NCI-H524 (cell line): ENCODE measurements around the gene OLFM1.
"Not testable (repeated sequence)": the region's sequence is repeated elsewhere in the genome, so short reads cannot be mapped to it uniquely, and the experiment has no call there.

Source experiments
- DNase-seq, 2 experiments: peaks; one replicate each; lab custom pipeline; 2025; lab: John Stamatoyannopoulos, UW

OLFM1 gene

GRCh38 chr9:135060461-135061116 is 26.9 kb upstream of the OLFM1 start:
- peak in 1 of 2 experiments; percentile 22 for DNase-seq

- DNase-seq: no peak
Measured at GRCh38 chr9:135061441-135061840, 26.0 kb upstream of the OLFM1 start.

GRCh38 chr9:135062254-135062653 is 25.2 kb upstream of the OLFM1 start:
- DNase-seq: no peak

GRCh38 chr9:135063466-135063865 is 24.0 kb upstream of the OLFM1 start:
- not testable (repeated sequence) for DNase-seq

- not testable (repeated sequence) for DNase-seq
Measured at GRCh38 chr9:135063888-135064287, 23.6 kb upstream of the OLFM1 start.

- no peak for DNase-seq
Measured at GRCh38 chr9:135065151-135065550, 22.3 kb upstream of the OLFM1 start.

- DNase-seq: no peak
Measured at GRCh38 chr9:135065804-135066203, 21.7 kb upstream of the OLFM1 start.

GRCh38 chr9:135066291-135066690 is 21.2 kb upstream of the OLFM1 start:
- DNase-seq: no peak

- no peak for DNase-seq
Measured at GRCh38 chr9:135067096-135067710, 20.3 kb upstream of the OLFM1 start.

GRCh38 chr9:135068776-135069415 is 18.6 kb upstream of the OLFM1 start:
- DNase-seq: no peak

- DNase-seq: no peak
Measured at GRCh38 chr9:135069558-135070197, 17.8 kb upstream of the OLFM1 start.

GRCh38 chr9:135070198-135070951 is 17.1 kb upstream of the OLFM1 start:
- peak; percentile 76 to 84 for DNase-seq

- no peak for DNase-seq
Measured at GRCh38 chr9:135070964-135071735, 16.3 kb upstream of the OLFM1 start.

GRCh38 chr9:135073081-135073740 is 14.3 kb upstream of the OLFM1 start:
- no peak for DNase-seq

GRCh38 chr9:135073741-135074305 is 13.6 kb upstream of the OLFM1 start:
- no peak for DNase-seq

GRCh38 chr9:135074354-135075233 is 12.9 kb upstream of the OLFM1 start:
- DNase-seq: no peak

- DNase-seq: peak; percentile 77 to 85
Measured at GRCh38 chr9:135075234-135076142, 12.0 kb upstream of the OLFM1 start.

GRCh38 chr9:135076143-135076875 is 11.2 kb upstream of the OLFM1 start:
- DNase-seq: no peak
